ENCODE data around the gene FADS3.

- TF ChIP-seq POLR2A (IDR thresholded peaks at IDR 0.05) (no peak), CTCF (IDR thresholded peaks at IDR 0.05) (no peak)
These were observed 22.5 kb upstream of the FADS3 start for GRCh38 chr11:61913699-61914395.

Data from tibial nerve (tissue), 3 donors.